GM21526 (cell line): ENCODE data around the gene CABLES1.
"Not testable (repeated sequence)": the region's sequence is repeated elsewhere in the genome, so short reads cannot be mapped to it uniquely, and the experiment has no call there.

ENCODE experiments used
- ATAC-seq: cut with Tn5 transposase; IDR thresholded peaks from one replicate; pipeline ENCODE4 v1.9.1; 2021; ENCODE audit warnings: moderate library complexity; ENCODE audit not compliant: unreplicated experiment, low FRiP score

The CABLES1 gene

DNA sequence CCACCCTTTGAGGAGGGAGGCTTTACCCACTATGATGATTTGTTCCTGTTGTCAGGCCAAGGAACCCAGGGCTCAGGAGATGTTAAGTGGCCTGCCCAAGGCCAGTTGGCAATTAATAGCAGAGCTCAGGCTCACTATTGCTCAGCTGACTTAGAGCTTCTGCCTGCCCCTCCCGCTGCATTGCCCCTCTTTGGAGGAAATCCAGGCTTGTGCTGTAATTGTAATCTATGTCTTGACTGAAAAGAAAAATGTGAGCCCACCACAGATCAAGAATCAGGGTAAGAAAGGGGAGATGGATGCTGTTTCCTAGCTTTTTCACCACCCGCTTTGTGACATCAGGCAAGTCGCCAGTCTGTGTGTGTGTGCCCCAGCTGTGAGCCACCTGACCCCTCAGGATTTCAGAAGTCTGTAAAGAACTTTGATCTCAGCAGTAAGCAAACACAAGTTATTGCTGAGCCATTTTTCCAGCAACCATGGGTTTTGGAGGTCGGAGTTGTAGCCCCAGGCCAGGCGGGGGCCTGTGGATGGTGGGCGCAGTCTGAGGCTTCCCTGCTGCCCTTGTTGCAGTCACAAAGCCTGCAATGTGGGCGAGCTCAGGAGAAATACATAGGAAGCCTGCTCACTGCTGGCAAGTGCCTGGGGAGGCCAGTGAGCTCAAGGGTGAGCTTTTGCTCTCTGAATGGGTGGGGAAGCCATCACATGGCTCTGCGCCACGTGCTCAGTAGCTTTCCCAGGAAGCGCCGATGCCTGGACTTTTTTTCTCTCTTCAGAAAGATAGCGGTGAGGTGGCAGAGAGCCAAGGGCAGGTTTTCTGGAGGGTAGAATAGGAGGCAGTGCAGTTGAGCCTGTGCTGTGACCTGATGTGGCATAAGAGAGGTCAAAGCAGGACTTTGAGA, 6.1 kb downstream of the CABLES1 start:
- no peak for ATAC-seq

DNA sequence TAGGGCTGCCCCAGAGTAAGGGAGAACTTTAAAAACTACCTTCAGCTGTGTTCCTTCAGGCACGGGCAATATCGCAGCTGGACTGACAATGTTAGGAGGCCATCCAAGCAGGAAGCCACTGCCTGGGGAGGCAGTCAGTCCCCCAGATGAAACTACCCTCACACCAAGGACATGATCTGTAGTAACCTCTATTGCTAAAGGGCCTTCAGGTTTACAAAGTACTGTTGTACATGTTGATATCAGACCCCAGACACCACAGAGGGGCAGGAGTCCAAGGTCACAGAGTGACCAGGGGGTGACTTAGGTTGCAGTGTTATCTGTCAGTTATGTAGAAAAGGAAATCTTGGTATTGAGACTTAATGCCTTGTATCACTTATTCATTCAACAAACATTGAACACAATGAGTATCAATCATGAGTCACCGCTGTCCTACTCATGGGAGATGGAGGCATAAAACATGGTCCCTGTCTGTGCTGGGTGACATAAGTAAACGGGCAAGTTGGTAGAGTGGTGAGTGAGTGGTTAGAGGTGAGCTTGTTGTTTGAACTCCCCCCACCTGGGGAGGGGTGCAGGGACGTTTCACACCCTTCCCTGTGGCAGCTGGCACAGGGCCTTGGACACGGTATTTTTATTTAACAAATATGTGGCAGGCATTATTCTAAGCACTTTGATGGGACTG, 7.1 kb downstream of the CABLES1 start:
- no peak for ATAC-seq

DNA sequence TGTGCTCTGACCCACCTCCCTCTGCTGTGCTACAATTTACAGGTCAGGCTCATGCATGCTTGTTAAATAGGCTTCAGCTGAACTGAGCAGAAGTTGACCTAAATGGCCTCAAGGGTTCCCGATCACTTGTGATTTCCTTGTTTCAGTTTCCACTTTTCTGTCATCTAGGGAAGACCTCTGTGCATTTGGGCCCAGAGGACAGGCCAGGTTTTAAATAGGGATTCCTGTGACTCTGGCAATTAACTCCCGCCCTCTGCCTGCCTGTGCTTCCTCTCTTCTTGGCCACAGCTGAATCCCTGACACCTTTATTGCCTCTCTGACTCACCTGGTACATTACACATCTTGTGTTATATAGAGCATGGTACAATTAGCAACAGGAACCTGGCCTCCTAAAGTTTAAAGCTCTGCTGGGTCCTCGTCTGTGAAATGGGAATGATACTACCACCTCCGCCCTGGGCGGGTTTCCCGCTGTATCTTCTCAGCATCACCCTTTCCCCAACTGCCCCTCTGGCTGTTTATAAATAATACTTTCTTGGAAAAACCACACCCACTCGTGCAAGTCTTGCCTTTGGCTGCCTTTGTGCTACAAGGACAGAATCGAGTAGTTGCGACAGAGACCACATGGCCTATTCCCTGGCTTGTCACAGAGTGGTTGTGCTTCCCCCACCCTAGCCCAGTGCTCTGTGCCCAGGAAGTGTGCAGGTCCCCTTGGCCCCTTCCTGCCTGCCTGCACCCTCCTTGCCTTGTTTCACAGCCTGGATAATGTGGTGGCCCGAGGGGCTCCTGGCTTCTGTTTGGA, 7.9 kb downstream of the CABLES1 start:
- ATAC-seq, result no peak

DNA sequence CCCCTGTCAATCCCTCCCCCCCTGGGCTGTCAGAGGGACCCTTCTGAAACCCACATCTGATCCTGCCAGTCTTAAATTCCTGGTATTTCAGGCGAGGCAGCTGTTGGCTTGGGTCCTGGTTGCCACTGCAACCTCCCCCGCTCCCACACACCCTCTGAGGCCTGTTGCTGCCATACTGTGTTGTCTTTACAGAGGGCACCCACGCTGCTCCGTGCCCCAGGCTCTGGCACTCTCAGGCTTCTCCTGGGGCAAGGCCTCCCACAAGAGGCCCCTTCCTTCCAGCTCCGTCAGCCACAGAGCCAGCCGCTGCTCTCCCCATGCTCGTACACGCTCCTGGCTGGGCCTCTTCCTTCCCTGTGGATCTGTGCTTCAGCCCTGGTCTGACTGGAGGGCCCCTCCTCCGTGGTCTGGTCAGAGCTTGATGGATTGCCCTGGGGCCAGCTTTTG, 8.6 kb downstream of the CABLES1 start:
- ATAC-seq, result no peak

DNA sequence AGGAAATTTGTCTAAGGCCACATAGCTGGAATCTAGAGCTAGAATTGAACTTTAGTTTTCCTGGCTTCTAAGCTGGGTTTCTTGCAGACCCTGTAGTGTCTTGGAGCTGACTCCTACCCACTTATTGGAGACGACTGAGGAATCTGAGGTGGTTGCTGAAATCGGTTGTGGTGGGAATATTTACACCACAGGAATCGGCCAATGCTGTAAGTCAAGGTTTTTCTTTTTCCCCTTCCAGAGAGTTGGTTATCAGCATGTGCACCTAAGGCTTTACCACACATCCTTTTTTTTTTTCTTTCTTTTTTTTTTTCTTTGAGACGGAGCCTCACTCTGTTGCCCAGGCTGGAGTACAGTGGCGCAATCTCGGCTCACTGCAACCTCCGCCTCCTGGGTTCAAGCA, 9.4 kb downstream of the CABLES1 start:
- ATAC-seq, result no peak

DNA sequence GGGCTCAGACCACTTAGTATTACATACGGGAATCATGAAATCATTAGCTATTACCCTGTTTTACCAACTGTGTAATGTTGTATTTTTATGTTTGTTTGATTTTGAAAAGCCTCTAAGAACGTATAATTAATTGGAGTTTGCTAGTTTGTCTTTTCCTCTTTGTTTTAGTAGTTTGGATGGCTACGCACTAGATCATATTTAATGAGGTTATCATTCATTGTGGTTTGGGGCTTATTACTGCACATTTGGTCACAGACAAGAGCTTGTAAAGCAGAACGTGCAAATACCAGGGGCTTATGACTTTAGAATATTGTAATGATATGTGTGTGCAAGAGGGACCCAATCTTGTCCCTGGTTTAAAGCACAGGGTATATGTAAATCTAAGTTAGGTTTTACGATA, 10.3 kb downstream of the CABLES1 start:
- no peak for ATAC-seq

DNA sequence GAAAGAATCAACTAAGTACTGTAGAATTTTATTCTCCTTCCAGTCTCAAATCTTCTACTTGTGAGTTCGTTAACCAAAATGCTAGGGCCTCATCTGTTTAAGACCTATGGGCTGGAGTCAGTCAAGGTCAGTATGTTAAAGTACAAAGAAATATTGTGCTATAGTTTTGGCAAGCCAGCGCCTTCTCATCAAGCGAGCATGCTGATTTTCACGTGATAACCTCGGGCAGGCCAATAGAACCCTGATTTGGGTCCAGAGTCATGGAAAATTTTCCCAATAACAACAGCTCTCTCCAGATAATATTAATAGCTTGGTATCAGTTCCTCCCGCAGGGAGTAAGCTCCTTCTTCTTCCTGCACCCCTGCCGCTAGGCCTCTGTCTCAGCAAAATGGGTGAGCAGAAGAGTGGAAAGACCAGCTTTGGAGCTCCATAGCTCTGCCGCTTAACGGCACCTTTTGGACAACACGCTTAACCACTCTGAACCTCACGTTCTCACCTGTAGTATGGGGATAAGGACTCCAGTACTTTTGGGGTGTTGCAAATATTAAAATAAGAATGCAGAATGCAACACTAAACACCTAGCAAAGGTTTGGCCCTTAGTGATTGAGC, 11.7 kb downstream of the CABLES1 start:
- no peak for ATAC-seq

DNA sequence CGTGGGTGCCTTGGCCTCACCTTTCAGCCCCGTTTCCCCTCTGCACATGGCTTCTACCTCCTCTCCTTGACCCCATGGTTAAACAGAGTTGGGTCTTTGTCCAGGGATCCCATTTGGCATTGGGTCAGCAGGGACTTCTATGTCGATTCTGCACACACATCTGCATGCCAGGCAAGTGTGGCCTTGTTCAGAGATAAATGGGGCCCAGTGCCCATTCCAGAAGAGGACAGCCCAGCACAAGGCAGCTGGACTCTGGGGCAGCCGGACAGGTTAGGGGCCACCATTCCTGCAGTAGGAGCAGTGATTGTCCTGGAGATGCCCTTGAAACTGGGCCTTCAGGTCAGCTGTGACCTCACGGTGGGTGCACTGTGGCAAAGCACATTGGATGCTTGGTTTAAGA, 13.1 kb downstream of the CABLES1 start:
- no peak for ATAC-seq

DNA sequence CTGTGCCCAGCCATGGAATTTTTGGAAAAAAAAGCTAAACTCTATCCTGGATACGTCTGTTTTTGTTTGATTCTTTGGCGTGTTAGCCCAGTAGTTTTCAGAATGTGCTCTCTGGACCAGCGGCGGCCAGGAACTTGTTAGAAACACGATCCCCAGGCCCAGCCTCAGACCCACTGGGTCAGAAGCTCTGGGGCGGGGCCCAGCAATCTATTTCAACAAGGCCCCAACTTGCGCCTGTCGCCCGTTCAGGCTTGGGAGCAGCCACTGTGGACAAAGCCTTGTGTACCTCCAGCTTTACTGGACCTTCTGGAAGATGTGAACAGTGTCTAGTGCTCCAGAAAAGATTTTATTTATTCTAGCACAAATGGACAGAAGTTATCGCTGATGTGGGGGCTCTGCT, 14.3 kb downstream of the CABLES1 start:
- no peak for ATAC-seq

DNA sequence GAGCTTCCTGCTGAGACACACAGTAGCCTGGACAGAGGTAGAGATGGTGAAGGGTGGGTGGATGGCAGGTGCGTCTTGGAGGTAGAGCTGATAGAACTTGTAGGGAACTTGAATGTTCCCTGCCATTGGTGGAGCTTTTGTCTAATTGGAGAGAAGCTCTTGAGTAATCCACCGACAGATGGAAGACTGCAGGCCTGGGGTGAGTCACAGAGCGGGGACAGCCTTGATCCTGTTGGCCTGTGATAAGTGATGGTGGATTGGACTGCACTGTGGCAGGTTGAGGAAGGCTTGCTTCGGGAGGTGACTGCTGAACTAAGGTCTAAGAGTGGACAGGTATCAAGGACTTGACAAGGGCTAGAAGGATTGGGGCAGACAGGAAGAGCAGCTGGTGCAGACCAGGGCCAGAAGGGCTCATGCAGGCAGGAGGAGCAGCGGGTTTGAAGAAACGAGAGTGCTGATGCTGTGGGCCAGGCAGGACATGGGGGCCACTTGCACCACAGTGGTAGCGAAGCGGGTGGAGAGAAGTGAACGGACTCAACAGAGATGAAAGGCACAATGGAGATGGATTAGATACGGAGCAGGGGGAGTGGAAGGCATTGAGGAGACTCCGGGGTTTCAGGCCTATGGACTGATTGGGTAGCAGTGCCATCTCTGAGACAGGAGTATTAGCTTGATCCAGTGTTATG, 16.3 kb downstream of the CABLES1 start:
- no peak for ATAC-seq

DNA sequence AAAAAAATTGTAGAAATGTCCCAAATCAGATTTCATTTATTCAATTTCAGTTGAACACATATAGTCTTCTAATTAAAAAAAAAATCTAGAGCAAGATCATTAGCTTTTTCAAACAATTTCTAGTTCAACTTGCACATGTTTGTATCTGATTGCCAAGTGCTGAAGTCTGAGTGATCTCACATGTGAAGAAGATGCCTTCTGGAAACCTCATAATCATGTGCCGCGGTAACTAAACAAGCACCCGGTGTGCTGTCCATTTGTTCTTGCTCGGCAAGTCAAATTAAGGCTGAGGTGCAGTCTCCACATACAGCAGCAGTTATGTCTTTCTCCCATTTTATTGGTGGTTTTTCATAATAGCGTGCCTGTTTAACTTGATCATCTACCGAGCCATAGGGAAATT, 18.7 kb downstream of the CABLES1 start:
- ATAC-seq, result no peak

DNA sequence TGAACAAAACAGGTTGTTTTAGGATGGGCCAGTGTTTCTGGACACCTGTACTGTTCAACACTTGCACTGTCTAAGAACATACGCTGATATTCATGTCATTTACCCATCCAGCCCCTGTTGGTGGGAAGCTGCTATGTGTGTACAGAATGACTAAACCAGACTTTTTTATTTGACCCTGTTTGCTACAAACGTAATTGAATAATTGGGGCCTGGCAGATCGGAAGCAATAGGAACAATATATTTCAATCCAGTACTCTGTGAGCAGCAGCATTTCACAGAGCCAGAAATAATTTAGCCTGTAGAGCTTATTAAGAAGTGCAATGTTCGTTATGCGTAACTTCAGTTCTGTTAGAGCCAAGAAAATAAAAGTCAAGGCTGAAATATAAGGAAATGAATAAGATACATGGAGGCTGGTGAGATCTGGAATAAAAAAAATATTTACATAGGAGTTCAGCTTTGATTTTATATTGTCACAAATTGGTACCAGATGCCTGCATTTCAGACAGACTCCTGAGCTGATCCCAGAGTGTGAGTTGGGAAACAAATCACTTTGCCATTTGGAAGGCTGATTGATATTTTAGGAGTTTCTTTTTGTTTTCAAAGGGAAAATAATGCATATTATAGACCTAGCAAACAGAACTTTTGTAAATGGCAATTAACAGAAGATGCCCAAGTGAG, 19.7 kb downstream of the CABLES1 start:
- no peak for ATAC-seq

DNA sequence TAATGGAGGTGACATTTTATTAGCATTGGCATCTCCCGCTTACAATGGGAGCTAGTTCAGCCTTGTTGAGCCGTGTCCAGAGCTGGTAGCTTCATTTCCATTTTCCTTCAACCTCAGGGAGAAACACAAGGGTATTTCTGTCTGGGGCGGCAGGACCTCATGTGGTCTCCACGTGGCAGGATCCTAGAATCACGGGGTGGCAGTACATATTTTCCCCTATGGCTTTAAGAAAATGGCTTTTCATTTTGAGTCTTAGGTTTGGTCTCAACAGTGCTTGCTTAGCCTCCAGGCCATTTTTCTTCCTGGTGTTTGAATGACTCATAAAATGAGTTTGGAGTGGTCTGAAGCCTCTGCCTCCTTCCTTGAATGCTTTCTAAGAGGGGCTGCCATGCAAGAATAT, 20.3 kb downstream of the CABLES1 start:
- no peak for ATAC-seq

DNA sequence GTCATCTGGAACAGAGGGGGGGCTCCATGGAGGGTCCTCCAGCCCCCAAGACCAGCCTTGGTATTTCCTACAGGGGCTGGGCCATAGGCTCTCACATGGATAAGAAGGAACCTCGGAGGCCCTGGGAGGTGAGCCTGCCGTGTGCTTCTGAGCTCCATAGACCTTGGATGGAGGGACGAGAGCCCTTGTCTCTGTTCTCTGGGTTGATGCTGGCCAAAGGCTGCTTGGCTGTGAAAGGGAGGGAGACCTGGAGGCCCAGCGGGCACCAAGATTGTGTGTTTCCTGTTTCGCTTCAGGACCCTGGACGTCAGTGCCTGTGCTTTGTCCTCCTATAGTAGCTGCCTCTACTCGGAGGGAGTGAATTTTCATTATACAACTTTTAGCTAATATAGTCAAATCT, 20.8 kb downstream of the CABLES1 start:
- ATAC-seq, result no peak

DNA sequence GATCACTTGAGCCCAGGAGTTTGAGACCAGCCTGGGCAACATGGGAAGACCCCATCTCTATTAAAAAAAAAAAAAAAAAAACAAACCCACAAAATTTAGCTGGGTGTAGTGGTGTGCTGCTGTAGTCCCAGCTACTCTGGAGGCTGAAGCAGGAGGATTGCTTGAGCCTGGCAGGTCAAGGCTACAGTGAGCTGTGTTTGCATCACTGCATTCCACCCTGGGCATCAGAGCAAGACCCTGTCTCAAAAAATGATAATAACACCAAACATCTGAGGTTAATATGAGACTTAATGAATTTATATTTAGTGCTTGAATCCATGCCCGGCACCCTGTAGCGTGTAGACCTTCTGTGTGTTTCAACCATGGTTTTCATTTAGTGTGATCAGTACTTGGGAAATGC, 22.8 kb downstream of the CABLES1 start:
- no peak for ATAC-seq

DNA sequence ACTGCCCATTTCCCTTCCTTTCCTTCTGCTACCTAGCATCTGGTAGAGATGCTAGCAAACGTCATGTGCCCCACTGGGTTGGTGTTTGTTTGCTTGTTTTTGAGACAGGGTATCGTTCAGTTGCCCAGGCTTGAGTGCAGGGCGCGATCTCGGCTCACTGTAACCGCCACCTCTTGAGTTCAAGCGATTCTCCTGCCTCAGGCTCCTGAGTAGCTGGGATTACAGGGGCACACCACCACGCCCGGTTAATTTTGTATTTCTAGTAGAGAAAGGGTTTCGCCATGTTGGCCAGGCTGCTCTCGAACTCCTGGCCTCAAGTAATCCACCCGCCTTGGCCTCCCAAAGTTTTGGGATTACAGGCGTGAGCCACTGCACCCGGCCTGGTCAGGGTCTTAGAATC, 23.6 kb downstream of the CABLES1 start:
- ATAC-seq, result not testable (repeated sequence)

DNA sequence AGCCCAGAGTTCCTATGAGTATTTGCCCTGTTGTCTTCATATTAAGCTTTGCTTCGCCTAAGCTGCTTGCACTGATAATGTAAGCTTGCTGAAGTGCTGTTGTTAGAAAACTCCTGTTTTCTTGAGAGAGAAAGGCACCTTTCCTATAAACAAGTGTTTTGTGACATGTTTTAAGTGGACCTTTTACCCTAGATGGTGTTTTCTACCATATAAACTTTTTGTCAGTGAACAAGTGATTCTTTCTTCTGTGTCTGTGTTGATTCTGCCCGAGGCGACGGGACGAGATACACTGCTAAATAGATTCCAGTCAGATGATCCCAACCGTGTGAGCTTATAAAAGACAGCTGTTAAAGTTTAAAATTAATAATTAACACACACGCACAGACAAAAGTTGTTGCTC, 24.1 kb downstream of the CABLES1 start:
- ATAC-seq, result no peak

DNA sequence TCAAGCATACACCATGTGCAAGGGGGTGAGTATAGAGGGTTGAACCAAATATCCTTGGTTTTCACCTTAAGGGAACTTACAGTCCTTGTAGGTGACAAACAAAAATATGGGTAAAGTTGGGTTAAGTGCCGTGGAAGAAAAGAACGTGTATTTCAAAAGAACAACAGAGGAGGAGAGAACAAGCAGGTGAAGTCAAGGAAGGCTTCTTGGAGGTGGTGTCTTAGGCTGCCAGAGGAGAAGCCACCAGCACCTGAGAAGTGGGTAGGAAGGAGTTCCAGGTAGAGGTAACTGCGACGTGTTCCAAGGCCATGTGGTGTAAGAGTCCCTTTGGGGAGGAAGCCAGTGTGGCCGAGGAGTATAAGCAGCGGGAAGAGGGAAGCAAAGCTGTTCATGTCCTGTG, 27.2 kb downstream of the CABLES1 start:
- ATAC-seq, result no peak

DNA sequence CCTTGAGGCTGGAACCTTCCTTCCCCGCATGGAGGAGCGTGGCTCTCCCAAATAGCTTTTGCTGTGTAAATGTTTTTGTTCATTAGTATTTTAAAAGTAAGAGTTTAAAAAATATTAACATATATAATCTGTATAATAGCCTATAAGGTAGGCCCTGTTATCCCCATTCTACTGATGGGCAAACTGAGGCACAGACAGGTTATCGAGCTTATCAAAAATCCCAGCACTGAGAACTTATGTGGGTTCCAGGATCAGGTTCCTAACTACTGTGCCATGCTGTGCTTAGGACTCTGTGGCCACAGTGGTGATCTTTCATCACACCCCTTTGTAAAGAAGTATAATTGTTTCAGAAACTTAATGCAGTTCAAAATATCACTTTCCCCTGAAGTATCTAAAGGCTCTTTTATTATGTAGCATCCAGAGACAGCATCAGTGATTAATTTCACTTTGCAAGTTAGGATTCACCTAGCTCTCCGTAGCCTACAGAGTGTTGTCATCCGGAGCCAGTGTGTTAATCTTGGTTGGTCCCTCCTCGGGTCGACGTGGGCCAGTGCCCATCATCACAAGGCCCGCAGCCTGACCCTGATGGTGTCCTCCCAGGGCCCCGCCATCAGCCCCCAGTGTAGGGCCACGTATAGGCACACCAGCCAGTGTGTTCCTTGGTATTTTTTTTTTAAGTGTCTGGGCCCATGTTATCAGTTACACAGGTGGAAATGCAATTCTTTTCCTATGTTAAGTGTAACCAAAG, 28.7 kb downstream of the CABLES1 start:
- no peak for ATAC-seq
